NCI-H1048 (cell line): Measurements from ENCODE around the gene SLC66A1.

ENCODE experiments used
- DNase-seq: peaks from one replicate; lab custom pipeline; 2025; lab: John Stamatoyannopoulos, UW

SLC66A1 gene

GRCh38 chr1:19377812-19378718, 65.9 kb downstream of the SLC66A1 start:
- no peak for DNase-seq
